GM19468 (cell line): ENCODE results near the gene RNF20.
"Not testable (repeated sequence)": the region's sequence is repeated elsewhere in the genome, so short reads cannot be mapped to it uniquely, and the experiment has no call there.

Source experiments
- ATAC-seq: cut with Tn5 transposase; IDR thresholded peaks from one replicate; pipeline ENCODE4 v1.9.1; 2021; ENCODE audit warnings: mild to moderate bottlenecking, moderate library complexity, moderate number of reproducible peaks; ENCODE audit not compliant: unreplicated experiment; ENCODE audit errors: extremely low read depth

RNF20 gene

GRCh38 chr9:101533334-101534204 is at the start of gene RNF20:
Gene RNF20 (plus strand): TSS chr9:101533853. CDS start chr9:101535424, 1,571 bp downstream.
- peak; percentile 98 for ATAC-seq

GRCh38 chr9:101484046-101484445 is 49.6 kb upstream of the RNF20 start:
- ATAC-seq = no peak

- ATAC-seq = no peak
These were observed 47.5 kb upstream of the RNF20 start for GRCh38 chr9:101485924-101486692.

GRCh38 chr9:101486693-101487442 is 46.8 kb upstream of the RNF20 start:
- ATAC-seq = no peak

GRCh38 chr9:101487443-101487840 is 46.2 kb upstream of the RNF20 start:
- no peak for ATAC-seq

GRCh38 chr9:101495810-101496209 is 37.8 kb upstream of the RNF20 start:
- ATAC-seq = no peak

GRCh38 chr9:101498323-101498722 is 35.3 kb upstream of the RNF20 start:
- no peak for ATAC-seq

- no peak for ATAC-seq
These were observed 29.5 kb upstream of the RNF20 start for GRCh38 chr9:101504188-101504587.

GRCh38 chr9:101508211-101508610 is 25.4 kb upstream of the RNF20 start:
- no peak for ATAC-seq

- ATAC-seq = no peak
These were observed 24.1 kb upstream of the RNF20 start for GRCh38 chr9:101509572-101509971.

- ATAC-seq = no peak
These were observed 23.2 kb upstream of the RNF20 start for GRCh38 chr9:101510459-101510858.

GRCh38 chr9:101511009-101511408 is 22.6 kb upstream of the RNF20 start:
- no peak for ATAC-seq

- ATAC-seq = no peak
These were observed 21.5 kb upstream of the RNF20 start for GRCh38 chr9:101512116-101512515.

- no peak for ATAC-seq
These were observed 20.3 kb upstream of the RNF20 start for GRCh38 chr9:101513351-101513750.

GRCh38 chr9:101514071-101514470 is 19.6 kb upstream of the RNF20 start:
- ATAC-seq = no peak

- no peak for ATAC-seq
These were observed 17.0 kb upstream of the RNF20 start for GRCh38 chr9:101516655-101517054.

GRCh38 chr9:101518489-101518888 is 15.2 kb upstream of the RNF20 start:
- not testable (repeated sequence) for ATAC-seq

GRCh38 chr9:101524371-101524770 is 9.3 kb upstream of the RNF20 start:
- ATAC-seq = no peak

GRCh38 chr9:101527066-101527465 is 6.6 kb upstream of the RNF20 start:
- ATAC-seq = no peak

- ATAC-seq = no peak
These were observed 5.6 kb upstream of the RNF20 start for GRCh38 chr9:101528015-101528414.
